Small intestine (tissue), 7 donors: ENCODE data around the gene SH3BP5. TPM values are rescaled to one million over a fixed set of nuclear protein-coding genes. Genes with fewer than 3 reads are reported as not detected.

Experiments
- DNase-seq, 2 donors: peaks; one replicate each; pipeline versions ENCODE4 v3.0.0 to v3.0.0-alpha.2; 2013
- FAIRE-seq: peaks from 2 replicates; lab custom pipeline; 2012; peaks lifted over from hg19 to GRCh38; lab: Jason Lieb, UNC
- H3K27ac ChIP-seq, 3 donors: one replicate each; pipeline ENCODE4 v1.5.1; 2013; ENCODE audit warnings: low read length in 2 of 3, mild to moderate bottlenecking in 2 of 3, control low read depth in 1 of 3, inconsistent platforms in 1 of 3, low read depth in 1 of 3, moderate library complexity in 1 of 3
- H3K27me3 ChIP-seq, 3 donors: one replicate each; pipeline ENCODE4 v1.6.1; 2013; ENCODE audit warnings: low read length in 3 of 3, inconsistent platforms in 1 of 3; ENCODE audit not compliant: control insufficient read depth in 3 of 3, insufficient read depth in 3 of 3
- H3K36me3 ChIP-seq, 3 donors: one replicate each; pipeline ENCODE4 v1.6.1; 2013; ENCODE audit warnings: low read length in 3 of 3, inconsistent platforms in 1 of 3, low read depth in 1 of 3, mild to moderate bottlenecking in 1 of 3, moderate library complexity in 1 of 3; ENCODE audit not compliant: control insufficient read depth in 3 of 3, insufficient read depth in 2 of 3
- H3K4me1 ChIP-seq, 3 donors: one replicate each; pipeline ENCODE4 v1.6.1; 2013; ENCODE audit warnings: low read length in 2 of 3, inconsistent platforms in 1 of 3, low read depth in 1 of 3, mild to moderate bottlenecking in 1 of 3, moderate library complexity in 1 of 3; ENCODE audit not compliant: control insufficient read depth in 3 of 3, insufficient read depth in 2 of 3
- H3K4me3 ChIP-seq, 3 donors: one replicate each; pipeline ENCODE4 v1.5.1; 2013; ENCODE audit warnings: low read length in 3 of 3, control low read depth in 1 of 3, inconsistent platforms in 1 of 3, low read depth in 1 of 3, mild to moderate bottlenecking in 1 of 3, moderate library complexity in 1 of 3
- H3K9me3 ChIP-seq, 2 donors: one replicate each; pipeline ENCODE4 v1.6.1; 2013; ENCODE audit warnings: low read depth in 1 of 2, low read length in 1 of 2; ENCODE audit not compliant: control insufficient read depth in 2 of 2, insufficient read depth in 1 of 2
- WGBS, 3 donors: extraction: QIAGEN DNeasy Blood & Tissue Kit; methylation state at CpG; one replicate each; pipeline ENCODE4 v1.1.7; 2013; 5-methylcytosine and 5-hydroxymethylcytosine counted together
- polyA plus RNA-seq, 4 donors: library from polyadenylated mRNA; stranded (reverse) in 3 of 4; unstranded in 1 of 4; fragments of 200-250 nt in 3 of 4; fragments of 120-200 nt in 1 of 4; gene quantifications; one replicate each; pipeline versions ENCODE4 v1.2.1 to v1.2.3, GENCODE V29; 2013
- donor health status: healthy with polysubstance abuse.
- donor health status: control.
- donor health status: control.
- donor health status: Bipolar disorder and iron deficiency.
- donor health status: healthy.

The SH3BP5 gene
- polyA plus RNA-seq, 4 donors = 4.9 to 24.0 (median 10.1) TPM

DNA sequence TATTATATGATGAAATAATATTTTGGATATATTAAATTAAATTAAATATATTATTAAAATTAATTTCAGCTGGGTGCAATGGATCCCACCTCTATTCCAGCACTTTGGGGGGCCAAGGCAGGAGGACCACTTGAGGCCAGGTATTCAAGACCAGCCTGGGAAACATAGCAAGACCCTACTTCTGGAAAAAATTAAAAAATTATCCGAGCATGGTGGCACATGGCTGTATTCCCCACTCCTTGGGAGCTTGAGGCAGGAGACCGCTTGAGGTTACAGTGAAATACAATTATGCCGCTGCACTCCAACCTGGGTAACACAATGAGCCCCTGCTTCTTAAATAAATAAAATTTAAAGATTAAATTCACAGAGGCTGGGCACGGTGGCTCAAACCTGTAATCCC, 61.4 kb downstream of the SH3BP5 start:
- no peak overlapping the region for H3K4me3 ChIP-seq
- no peaks in the 10 kb centered on the region for H3K9me3 ChIP-seq
- DNase-seq = no peak
- H3K4me1 ChIP-seq = peaks cover 0 to 4% (median 0%) of the 10 kb centered on the region in 3 donors
- H3K27me3 ChIP-seq = no peaks in the 10 kb centered on the region
- H3K36me3 ChIP-seq = peaks cover 0 to 6% (median 0%) of the 10 kb centered on the region in 3 donors
- no peak for FAIRE-seq
- no peak overlapping the region for H3K27ac ChIP-seq
- 86 to 92% (median 89%) methylated on average over 4 of the region's 4 CpGs for WGBS, 3 donors

DNA sequence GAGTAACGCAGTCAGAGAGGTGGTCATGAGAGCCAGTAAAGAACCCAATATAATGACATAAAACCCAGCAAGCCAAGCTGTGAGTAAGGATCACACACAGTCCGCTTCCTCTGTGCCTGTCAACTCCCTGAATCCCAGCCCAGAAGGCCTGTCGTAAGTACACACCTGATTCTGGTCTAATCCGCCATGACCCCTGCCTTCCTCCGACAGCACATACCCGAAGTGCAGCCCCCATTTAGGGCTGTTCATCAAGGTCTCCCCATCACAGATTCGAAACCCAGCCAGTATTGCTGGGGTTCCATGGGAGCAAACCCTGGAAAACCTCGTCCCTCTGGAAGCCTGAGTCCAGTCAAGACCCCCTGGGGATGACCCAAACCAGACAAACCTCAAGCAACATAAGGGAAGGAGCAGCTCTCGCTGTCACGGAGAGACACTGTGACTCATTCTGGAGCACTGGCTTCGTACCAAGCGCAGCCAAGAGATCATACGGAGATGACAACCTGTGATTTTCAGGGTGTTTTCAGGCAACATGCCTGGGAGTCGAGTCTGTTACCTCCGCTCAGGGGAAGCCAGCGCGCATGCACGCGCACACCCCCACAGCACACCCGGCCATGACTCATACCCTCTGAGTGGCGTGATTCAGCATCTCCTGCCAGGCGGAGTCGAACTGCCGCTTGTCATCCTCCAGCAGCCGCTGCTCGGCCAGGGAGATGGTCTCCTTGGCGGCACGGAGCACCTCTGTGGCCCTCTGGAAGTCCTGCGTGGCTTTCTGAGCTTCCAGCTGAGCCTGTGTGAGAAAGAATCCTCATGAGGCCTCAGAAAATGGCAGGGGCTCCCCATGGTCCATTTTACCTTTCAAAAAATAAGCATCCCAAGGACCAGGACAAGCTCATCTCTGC, 63.0 kb downstream of the SH3BP5 start:
- no peaks in the 10 kb centered on the region for H3K9me3 ChIP-seq
- peaks cover 0 to 4% (median 0%) of the 10 kb centered on the region in 3 donors for H3K4me1 ChIP-seq
- H3K27me3 ChIP-seq = no peaks in the 10 kb centered on the region
- peak overlapping the region in 1 of 3 donors; percentile 24 for H3K27ac ChIP-seq
- 70 to 89% (median 84%) methylated on average over 29 of the region's 29 CpGs for WGBS, 3 donors
- FAIRE-seq (no peak), DNase-seq (peak in 1 of 2 donors; percentile 30)
- no peak overlapping the region for H3K4me3 ChIP-seq
- peaks cover 0 to 8% (median 0%) of the 10 kb centered on the region in 3 donors for H3K36me3 ChIP-seq

DNA sequence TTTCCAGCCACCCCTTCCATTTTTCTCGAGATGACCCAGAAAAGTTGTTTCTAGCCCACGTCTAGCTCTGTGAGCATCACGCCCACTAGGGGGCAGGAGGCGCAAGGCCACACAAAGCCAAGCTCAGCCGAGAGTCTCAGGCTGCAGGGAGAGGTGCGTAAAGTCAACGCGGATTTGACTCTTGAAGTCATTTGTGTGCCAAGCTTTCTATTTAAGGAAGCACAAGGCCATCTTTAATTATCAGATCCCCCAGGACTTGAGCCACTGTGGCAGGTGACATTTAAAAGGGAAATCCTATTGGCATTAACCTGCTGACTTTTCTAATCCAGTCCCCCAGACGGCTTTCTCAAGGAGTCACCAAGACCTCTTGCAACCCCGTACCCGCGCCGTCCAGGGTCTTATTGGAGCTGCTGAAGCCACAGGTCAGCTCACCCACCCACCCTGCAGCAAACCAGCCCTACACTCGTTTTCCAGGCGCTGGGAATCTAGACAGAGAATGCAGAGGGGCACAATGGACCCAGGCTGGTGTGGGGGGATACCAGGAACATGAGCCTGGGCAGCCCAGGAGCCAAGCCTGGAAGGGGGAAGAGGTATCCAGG, 64.3 kb downstream of the SH3BP5 start:
- DNase-seq = peak; percentile 79 to 84
- H3K36me3 ChIP-seq = peaks cover 0 to 8% (median 0%) of the 10 kb centered on the region in 3 donors
- H3K9me3 ChIP-seq = no peaks in the 10 kb centered on the region
- H3K27me3 ChIP-seq = no peaks in the 10 kb centered on the region
- H3K27ac ChIP-seq = no peak overlapping the region
- WGBS, 3 donors = 31 to 33% (median 31%) methylated on average over 15 of the region's 15 CpGs
- FAIRE-seq = no peak
- no peak overlapping the region for H3K4me3 ChIP-seq
- H3K4me1 ChIP-seq = peaks cover 0 to 4% (median 0%) of the 10 kb centered on the region in 3 donors

DNA sequence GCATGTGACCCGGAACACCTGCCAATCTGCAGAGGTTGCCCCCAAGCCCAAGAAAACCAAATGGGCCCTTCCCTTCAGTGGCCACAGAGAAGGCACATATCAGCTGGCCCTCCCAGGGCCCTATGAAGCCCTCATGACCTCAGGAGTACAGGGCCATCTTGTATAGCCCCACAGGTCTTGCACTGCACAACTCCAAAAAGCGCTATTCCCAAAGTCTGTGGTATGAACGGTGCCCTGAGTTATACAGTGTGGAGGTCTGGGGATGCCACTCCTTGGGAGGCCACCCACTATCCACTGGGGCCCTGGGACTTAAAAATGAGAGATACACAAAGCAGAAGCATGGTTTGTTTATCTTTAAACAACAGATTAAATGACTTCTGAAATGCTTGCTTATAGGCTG, 64.9 kb downstream of the SH3BP5 start:
- peaks cover 0 to 4% (median 0%) of the 10 kb centered on the region in 3 donors for H3K4me1 ChIP-seq
- FAIRE-seq (no peak), DNase-seq (no peak)
- H3K9me3 ChIP-seq = no peaks in the 10 kb centered on the region
- H3K36me3 ChIP-seq = peaks cover 0 to 8% (median 0%) of the 10 kb centered on the region in 3 donors
- 91 to 93% (median 92%) methylated on average over 3 of the region's 3 CpGs for WGBS, 3 donors
- no peaks in the 10 kb centered on the region for H3K27me3 ChIP-seq
- H3K27ac ChIP-seq = no peak overlapping the region
- H3K4me3 ChIP-seq = no peak overlapping the region

DNA sequence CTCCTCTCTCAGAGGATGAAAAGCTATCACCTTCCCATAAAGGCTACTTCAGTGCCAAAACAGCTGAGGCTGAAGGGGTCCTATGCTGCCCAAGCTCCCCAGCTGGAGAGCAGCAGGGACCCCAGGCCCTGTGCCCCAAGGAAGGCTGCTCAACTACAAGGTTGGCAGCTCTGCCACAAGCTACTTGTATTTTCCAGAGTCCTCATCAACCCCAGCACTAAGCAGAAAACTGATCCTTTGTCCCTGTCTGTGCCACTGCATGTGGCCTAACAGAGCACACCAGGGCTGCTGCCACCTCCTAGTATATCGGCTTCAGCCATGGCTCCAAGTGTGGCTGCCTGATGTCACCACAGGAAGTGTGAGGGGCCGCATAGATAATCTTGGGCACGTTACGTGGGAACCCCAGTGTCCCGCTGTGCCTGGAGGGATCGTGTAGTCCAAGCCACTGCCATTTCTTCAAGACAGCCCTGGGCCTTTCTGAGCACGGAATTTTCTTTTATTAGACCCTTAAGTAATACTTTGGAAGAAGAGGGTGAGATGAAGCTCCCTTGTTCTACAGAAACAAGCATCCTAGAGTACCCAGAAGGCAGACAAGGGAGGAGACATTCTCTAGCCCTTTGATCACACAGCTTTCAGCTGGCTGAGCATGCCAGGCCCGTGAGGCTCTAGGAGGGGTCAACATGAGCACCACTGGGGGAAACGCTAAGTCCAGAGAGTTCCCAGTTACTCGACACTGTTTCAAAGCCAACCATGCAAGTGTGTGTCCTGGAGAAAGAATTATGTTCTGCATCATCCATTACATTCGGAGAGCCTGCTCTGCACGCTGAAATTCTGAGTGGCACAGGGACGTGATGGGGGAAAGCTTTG, 65.6 kb downstream of the SH3BP5 start:
- Histone ChIP-seq H3K27ac (no peak overlapping the region), H3K9me3 (no peaks in the 10 kb centered on the region), H3K27me3 (no peaks in the 10 kb centered on the region), H3K4me3 (no peak overlapping the region), H3K36me3 (peaks cover 0 to 8% (median 2%) of the 10 kb centered on the region in 3 donors), H3K4me1 (peaks cover 0 to 4% (median 0%) of the 10 kb centered on the region in 3 donors)
- no peak for FAIRE-seq
- WGBS, 3 donors = 86 to 88% (median 87%) methylated on average over 13 of the region's 13 CpGs
- DNase-seq = no peak

DNA sequence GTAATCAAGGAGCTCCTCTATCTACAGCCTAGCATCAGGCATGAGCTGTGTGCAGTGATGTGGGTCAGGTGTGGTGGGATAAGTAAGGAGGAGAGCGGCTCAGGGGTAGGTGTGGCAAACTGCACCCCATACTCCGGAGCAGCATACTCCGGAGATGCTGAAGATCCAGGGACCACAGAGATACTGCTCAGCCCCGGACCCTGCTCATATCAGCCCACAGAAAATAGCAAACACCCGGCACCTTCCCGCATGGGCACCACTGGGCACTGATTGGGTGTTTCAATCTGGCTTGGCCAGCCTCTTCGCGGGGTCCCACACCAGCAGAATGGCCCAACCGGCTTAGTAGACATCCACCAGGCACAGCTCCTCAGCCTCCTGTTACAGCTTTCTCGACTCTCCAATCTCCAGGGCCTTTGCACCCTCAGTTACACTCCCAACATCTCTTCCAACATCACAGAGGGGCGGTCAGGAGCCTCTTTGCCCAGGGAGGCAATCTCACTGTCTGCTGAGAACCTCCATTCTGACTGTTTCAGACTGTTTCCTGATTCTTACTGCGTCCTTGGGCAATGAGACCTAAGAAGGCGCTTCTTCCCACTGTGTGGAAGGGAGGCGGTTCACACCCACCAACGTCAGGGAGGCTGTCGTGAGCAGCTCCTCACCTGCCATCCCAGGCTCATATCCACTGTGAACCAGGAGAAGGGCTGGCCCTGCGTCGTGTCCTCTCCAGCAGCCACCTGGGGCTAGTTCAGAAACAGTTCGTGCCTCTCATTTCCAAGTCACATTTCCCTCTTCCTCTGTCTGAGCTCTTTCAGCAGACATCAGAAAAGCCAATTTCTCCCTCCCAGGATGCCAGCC, 66.5 kb downstream of the SH3BP5 start:
- H3K4me3 ChIP-seq = no peak overlapping the region
- WGBS, 3 donors = 87 to 89% (median 87%) methylated on average over 18 to 19 of the region's 19 CpGs
- H3K4me1 ChIP-seq = peaks cover 0 to 4% (median 0%) of the 10 kb centered on the region in 3 donors
- DNase-seq = no peak
- no peak for FAIRE-seq
- no peak overlapping the region for H3K27ac ChIP-seq
- no peaks in the 10 kb centered on the region for H3K9me3 ChIP-seq
- no peaks in the 10 kb centered on the region for H3K27me3 ChIP-seq
- peaks cover 0 to 8% (median 2%) of the 10 kb centered on the region in 3 donors for H3K36me3 ChIP-seq

DNA sequence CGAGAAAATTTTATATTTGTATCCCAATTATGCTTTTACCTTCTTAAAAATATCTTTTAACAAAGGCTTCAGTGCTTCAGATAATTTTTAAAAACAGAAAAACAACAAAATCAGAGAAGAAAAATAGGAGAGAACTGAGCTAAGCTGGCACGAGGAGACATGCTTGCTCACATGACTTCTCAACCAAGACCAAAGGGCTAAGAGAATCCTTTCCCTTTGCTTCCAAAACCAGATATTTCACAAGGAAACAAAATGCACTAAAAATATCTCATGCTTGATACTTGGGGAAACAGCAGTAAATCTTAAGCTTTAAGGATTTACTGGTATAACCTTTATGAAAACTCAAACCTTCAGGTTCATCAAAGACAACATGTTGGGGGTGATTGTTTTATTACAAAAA, 67.9 kb downstream of the SH3BP5 start:
- peaks cover 0 to 16% (median 2%) of the 10 kb centered on the region in 3 donors for H3K36me3 ChIP-seq
- H3K27me3 ChIP-seq = no peaks in the 10 kb centered on the region
- no peaks in the 10 kb centered on the region for H3K9me3 ChIP-seq
- no peak for FAIRE-seq
- H3K27ac ChIP-seq = no peak overlapping the region
- no peak for DNase-seq
- H3K4me1 ChIP-seq = peaks cover 0 to 4% (median 0%) of the 10 kb centered on the region in 3 donors
- 68 to 78% (median 69%) methylated on average over 2 of the region's 2 CpGs for WGBS, 3 donors
- H3K4me3 ChIP-seq = no peak overlapping the region
